Fibroblast of lung (primary cell): ENCODE results near the gene FBXL17.

ENCODE experiments used
- EZH2 ChIP-seq: IDR thresholded peaks from 2 replicates; pipeline ENCODE4 v1.5.1; 2012; ENCODE audit warnings: low read length, control low read depth, mild to moderate bottlenecking; ENCODE audit errors: missing control alignments
- TF ChIP-seq, protein P1 (sequence below), 2 donors: IDR thresholded peaks in 1 of 2; conservative IDR thresholded peaks in 1 of 2; 1 replicate in 1 of 2; 2 replicates in 1 of 2; pipeline ENCODE4 v1.5.1; 2011 to 2012; ENCODE audit warnings: low read length in 2 of 2, control low read depth in 1 of 2, inconsistent platforms in 1 of 2, low read depth in 1 of 2, mild to moderate bottlenecking in 1 of 2

DNA sequence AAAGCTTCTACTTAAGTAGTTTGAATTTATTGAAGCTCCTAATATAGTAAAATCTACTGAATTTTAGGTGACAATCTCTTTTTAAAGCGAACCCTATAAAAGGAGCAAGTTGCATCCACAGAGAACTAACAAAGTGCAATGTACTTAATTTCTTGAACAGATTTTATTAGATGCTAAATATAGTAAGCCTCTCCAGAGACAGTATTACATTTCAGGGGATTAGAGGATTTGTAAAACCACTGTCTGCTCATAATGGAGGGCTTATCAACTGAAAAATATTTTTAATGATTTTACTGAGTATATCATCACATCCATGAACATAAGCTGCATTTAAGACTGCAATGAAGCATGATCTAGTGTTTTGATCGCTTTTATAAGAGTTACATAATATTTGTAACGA lies 481.2 kb downstream of the FBXL17 start:
- TF ChIP-seq, protein P1, sequence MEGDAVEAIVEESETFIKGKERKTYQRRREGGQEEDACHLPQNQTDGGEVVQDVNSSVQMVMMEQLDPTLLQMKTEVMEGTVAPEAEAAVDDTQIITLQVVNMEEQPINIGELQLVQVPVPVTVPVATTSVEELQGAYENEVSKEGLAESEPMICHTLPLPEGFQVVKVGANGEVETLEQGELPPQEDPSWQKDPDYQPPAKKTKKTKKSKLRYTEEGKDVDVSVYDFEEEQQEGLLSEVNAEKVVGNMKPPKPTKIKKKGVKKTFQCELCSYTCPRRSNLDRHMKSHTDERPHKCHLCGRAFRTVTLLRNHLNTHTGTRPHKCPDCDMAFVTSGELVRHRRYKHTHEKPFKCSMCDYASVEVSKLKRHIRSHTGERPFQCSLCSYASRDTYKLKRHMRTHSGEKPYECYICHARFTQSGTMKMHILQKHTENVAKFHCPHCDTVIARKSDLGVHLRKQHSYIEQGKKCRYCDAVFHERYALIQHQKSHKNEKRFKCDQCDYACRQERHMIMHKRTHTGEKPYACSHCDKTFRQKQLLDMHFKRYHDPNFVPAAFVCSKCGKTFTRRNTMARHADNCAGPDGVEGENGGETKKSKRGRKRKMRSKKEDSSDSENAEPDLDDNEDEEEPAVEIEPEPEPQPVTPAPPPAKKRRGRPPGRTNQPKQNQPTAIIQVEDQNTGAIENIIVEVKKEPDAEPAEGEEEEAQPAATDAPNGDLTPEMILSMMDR (conservative IDR thresholded peaks at IDR 0.05 in 1 of 2, IDR thresholded peaks at IDR 0.05 in 1 of 2; ENCODE audit: low read depth in 1 of 2, low read length in 2 of 2) = no peak
- no peak for TF ChIP-seq EZH2
